ENCODE results near the gene PIN1. TPM values are rescaled to one million over a fixed set of nuclear protein-coding genes. Genes with fewer than 3 reads are reported as not detected.

Gene PIN1
- total RNA-seq, 1 experiment from 2014 or later, result 107 TPM

GRCh38 chr19:9801976-9802375, 33.1 kb upstream of the PIN1 start (continued):
- TF ChIP-seq HMGXB4 (CRISPR knock-in tag; IDR thresholded peaks at IDR 0.05) (no peak), ATF3 (CRISPR knock-in tag; conservative IDR thresholded peaks at IDR 0.05) (no peak), IRF2 (CRISPR knock-in tag; IDR thresholded peaks at IDR 0.05; ENCODE audit: borderline replicate concordance, low read depth) (no peak), CDX4 (CRISPR knock-in tag; IDR thresholded peaks at IDR 0.05; ENCODE audit: borderline replicate concordance) (no peak), ETV6 (CRISPR knock-in tag; IDR thresholded peaks at IDR 0.05) (no peak)

- Mint-ChIP-seq H3K9me3 (no peaks in the 10 kb centered on the region), H3K4me3 (no peak overlapping the region), H3K27me3 (ENCODE audit: low read depth) (no peaks in the 10 kb centered on the region), H3K4me1 (no peaks in the 10 kb centered on the region), H3K36me3 (peaks cover 19% of the 10 kb centered on the region), H3K27ac (no peak overlapping the region)
- ChIA-PET POLR2A (interaction anchor here (1.3 kb wide), 1 partner anchor 39 kb away, joined by 3 read pairs; the partner anchor contains the start of gene ZNF846), CTCF (interaction anchor here (1.4 kb wide), 1 partner anchor 28 kb away, joined by 3 read pairs; no protein-coding TSS in a partner anchor)
- DNase-seq (ENCODE audit: low spot score), result no peak
- TF ChIP-seq EMX1 (CRISPR knock-in tag; IDR thresholded peaks at IDR 0.05) (no peak), GTF2I (CRISPR knock-in tag; conservative IDR thresholded peaks at IDR 0.05) (no peak), ATF6 (CRISPR knock-in tag; IDR thresholded peaks at IDR 0.05) (no peak), FOXK1 (CRISPR knock-in tag; IDR thresholded peaks at IDR 0.05) (no peak), KAT7 (CRISPR knock-in tag; IDR thresholded peaks at IDR 0.05; ENCODE audit: borderline replicate concordance) (no peak), USF2 (CRISPR knock-in tag; IDR thresholded peaks at IDR 0.05) (no peak), ZNF232 (CRISPR knock-in tag; IDR thresholded peaks at IDR 0.05) (no peak), E2F4 (CRISPR knock-in tag; IDR thresholded peaks at IDR 0.05; ENCODE audit: borderline replicate concordance, low read depth) (no peak), STAT6 (CRISPR knock-in tag; conservative IDR thresholded peaks at IDR 0.05; ENCODE audit: low read depth) (no peak), HMGXB4 (CRISPR knock-in tag; IDR thresholded peaks at IDR 0.05) (no peak)
- no peak for ATAC-seq
These were observed 28.3 kb upstream of the PIN1 start for GRCh38 chr19:9806803-9807202.
